Raji (cell line): ENCODE results near the gene SH3GLB1.

Source experiments
- POLR2A ChIP-seq: IDR thresholded peaks from 2 replicates; pipeline ENCODE4 v1.6.1; 2011; ENCODE audit warnings: low read depth, low read length, control low read depth; ENCODE audit not compliant: insufficient read depth

The SH3GLB1 gene

DNA sequence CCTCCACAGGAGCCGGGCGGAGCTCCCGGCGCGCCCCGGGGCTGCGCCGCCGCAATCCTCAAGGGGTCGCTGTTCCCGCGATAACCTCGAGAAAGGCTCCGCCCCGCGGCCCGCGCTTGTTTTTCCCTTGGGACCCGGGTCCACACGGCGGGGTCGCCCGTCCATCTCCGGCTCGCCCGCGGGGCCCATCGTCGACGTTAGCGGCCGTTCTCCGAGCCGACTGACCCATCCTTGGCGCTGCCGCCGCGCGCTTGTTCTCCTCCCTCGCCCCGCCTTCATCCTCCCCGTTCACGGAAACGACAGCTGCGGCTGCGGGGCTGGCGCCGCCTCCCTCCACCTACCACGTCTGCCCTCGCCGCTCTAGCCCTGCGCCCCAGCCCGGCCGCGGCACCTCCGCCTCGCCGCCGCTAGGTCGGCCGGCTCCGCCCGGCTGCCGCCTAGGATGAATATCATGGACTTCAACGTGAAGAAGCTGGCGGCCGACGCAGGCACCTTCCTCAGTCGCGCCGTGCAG is at the start of gene SH3GLB1:
TSS of gene SH3GLB1 (plus strand) at position 119 of the 514 bp plus-strand sequence. CDS start at position 443, 324 bp downstream.
- peak; percentile 58 for TF ChIP-seq POLR2A

DNA sequence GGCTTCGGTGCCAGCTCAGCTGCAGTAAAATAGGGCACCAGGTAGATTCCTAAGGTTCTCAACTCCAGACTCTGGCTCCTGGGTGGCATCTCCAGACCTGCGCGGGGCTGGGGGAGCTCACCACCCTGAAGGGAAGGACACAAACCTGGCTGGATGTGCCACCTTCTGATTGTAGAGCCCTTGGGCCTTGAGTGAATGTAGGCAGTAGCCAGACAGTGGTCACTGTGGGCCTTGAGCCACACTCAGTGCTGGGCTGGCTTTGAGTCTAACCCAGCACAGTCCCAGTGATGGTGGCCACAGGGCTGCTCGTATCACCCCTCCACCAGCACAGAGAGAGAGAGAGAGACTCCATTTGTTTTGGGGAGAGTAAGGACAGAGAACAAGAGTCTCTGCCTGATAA is 38.0 kb upstream of the SH3GLB1 start:
- TF ChIP-seq POLR2A: no peak

DNA sequence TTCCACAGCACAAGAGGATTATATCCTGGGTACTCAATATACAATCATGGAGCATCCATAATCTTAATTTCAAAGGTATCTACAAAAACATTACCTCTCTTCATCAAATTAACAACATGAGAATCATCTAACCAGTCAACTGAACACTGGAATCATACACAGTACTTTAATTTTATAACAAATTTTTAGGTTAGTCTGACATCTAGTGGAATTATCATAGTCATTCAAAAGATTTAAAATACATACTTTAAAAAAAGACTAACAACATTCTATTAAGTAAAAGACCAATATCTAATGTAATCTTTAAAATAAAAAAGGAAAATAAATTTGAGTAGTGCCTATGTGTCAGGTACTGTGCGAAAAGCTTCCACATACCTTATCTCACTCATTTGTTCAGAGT is 16.8 kb upstream of the SH3GLB1 start:
- no peak for TF ChIP-seq POLR2A

DNA sequence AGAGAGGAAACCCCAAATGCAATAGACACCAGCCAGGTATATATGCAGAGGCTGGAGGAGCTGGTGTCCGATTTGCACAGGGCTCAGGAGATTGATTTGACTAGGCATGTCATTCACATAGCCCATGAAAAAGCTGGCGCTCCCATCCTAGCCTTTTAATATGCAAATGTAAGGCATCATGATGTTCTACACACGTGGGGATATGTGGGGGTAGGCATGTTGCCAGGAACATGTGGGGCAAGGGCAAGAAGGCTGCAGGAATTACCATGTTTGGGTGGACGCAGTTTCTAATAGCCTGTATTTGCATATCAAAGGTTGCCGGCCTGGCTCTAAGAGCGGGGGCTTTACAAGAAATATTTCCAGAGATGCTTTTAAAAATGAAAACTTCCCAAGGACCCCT is 11.7 kb upstream of the SH3GLB1 start:
- TF ChIP-seq POLR2A: no peak

DNA sequence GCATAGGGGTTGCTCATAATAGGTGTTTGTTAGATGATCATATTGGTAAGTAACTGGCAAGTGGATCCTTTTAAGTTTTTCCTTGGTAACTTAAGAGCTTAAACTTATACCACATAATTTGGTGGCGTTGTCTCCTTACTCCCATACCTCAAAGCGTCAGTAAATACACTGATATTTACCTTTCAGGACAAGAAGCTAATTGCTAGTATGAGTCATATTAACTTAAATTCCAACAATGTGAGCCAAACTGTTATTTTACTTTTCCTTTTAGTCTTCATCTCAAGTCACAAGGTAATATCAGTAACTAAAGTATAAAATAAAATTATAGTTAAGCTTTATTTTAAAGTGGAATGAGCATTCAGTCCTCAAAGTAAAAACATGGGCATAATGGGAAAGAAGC is 9.0 kb upstream of the SH3GLB1 start:
- TF ChIP-seq POLR2A: no peak

DNA sequence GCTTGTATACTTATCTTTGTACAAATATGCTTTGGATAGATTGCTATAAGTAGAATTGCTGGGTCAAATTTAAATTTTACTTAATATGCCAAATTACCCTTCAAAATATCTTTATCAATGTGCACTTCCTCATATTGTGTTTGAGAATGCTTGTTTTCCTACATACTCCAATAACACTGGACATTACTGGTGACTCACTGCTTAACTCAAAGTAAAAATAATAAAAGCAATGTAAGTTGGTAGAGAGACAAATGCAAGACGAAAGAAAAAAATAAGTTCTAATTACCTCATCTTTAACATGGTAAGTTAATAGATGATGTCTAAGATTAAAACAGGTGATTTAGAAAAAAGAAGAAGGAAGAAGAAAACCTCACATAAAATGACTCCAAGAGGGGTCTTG is 7.9 kb upstream of the SH3GLB1 start:
- TF ChIP-seq POLR2A: no peak

DNA sequence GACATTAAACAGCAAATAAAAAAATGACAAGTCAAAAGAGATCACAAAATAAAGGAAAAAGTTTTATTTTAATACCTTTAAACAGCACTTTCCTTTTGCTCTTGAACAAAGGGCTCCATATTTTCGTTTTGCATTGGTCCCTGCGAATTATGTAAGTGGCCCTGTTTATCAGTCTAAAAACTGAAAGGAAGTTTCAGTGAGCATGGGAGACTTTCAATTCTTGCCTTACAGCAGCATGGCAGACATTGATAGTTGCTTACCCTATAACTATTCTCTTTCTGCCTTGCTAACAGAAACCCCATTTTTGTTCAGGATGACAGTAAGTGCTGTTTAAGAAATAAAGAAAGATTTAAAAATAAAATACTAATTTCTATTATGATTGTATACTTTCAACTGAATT is 5.2 kb upstream of the SH3GLB1 start:
- TF ChIP-seq POLR2A: no peak

DNA sequence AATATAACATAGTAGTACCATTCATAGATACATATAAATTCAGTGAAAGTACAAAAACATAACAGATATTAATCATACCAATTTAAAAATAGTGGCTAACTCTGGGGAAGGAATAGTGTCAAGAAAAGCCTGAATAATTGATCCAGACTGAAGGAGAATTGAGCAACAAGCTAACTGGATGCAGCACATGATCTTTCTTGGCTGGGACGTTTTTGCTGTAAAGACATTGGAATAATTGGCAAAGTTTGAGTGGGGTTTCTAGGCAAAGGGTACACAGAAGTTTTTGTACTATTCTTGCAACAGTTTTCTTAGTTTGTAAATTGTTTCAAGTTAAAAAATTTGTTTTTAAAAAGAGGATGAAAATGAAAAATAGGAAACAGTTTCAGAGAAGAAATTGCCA is 2.6 kb upstream of the SH3GLB1 start:
- TF ChIP-seq POLR2A: no peak

DNA sequence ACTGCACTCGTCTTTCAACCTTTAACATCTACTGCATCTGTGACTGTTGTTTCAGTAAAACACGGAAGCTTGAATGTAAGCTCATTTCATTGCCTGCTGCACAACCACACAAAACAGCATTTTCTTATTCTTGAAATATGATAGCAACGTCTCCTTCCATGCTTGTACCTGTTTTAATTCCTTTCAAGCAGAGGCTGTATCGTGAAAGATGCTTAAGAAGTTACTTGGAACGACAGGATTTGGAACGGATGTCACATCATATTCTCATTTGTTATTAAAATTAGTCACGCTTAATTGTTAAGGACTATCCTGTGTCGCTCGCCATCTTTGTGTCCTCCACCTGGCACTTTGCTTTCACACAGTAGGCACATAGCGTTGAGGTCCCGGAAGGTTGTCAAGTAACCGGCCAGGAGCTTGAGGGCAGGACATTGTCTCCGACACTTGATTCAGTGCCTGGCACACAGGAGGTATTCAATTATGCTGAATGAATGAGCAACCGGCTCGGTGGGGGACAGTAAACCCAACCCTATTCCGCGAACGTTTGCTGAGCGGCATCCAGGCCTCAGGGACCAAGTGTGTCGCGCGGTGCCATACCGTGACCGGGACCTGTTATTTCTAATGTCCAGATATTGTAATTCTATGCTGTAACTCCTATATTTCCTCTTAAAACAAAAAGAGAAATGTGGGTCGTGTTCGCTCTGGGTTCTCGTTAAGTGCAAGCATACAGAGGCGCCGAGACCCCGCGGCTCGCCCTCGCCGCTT is 499 bp upstream of the SH3GLB1 start:
- TF ChIP-seq POLR2A: peak; percentile 83

DNA sequence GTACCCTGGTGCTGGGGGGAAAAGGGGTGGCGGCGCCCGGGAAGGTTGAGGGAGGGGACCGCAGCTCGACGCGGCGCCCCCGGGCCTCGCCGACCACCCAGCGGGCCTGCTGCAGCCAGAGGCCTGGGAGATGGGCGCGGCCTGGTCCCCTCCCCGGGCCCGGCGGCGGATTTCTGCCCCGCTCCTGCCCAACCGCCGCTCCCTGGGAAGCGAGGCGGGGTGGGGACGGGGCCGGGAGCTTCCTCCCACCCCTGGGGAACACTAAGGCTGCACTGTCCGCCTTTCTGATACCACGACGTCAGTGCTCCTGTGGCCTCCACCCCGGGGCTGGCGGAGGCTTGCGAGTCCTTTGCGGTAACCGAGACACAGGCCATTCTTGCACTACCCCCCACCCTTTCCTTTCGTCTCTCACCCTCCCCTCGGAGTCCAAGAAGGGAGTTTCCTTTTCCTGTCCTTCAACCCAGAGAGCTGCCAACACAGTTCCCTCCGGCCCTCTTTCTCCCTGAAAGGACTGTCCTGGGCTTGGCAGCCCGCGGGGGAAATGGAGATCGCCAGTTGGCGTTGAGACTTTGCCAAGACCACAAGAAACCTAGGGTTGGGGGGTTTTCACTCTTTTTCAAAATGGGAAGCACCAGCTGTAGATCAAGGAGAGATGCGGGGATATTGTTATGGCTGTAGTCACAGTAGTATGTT is 742 bp downstream of the SH3GLB1 start:
- no peak for TF ChIP-seq POLR2A

DNA sequence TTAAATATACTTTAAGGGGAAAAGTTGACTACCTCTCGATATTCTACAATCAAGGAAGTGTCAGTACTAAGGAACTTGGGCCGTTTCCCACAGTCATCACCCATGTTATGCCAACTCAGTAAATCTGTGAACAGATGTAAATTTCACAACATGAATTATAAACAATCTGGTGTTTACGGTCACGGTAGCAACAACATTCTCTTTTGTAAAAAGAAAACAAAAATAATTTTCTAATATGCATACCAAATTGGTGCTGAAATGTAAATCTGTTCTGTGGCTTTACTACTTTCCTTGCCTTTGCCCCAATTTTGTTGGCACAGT is 1.2 kb downstream of the SH3GLB1 start:
- TF ChIP-seq POLR2A: no peak

DNA sequence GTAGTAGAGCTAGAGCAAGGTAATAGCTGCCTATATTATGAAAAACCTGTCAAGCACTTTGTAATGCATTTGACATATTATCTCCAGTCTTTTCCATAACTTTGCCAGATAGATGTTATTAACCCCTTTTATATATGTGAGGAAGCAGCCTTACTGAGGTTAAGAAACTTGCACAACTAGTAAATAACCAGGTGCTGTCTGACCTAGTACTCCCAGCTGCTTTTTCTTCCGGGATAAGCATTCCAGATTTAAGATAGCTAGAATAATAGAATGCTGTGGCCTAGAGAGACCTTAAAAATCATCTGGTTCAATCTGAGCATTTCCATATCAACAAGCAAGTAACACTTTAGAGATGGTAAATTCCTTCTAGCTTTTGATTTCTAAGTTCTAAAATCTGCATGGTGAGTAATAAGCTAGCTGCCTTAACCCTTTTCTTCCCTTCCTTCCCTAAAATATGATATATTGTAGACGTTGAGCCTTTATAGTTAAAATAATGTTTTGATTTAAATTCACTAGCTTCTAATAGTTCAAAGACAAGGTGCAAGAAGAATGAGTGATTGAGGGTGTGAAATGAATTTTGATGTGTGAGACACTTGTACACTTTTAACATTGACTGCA is 1.8 kb downstream of the SH3GLB1 start:
- no peak for TF ChIP-seq POLR2A

DNA sequence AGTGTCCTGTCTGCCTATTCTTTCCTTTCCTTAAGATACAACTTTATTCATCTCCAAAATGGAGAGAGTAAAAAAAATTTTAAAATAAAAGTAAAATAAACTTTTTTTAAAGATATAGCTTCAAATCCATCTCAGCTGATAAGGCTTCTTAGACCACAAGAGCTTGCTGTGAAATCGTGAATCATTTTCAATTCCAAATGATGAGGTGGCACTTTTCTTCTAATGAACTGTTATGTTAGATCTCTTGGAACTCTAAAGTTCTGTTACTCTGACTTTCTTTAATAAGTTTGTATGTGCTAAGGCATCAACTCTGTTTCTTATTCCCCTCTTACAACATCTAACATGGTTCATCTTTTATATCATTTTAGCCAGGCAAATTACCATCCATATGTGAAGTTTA is 4.5 kb downstream of the SH3GLB1 start:
- no peak for TF ChIP-seq POLR2A

DNA sequence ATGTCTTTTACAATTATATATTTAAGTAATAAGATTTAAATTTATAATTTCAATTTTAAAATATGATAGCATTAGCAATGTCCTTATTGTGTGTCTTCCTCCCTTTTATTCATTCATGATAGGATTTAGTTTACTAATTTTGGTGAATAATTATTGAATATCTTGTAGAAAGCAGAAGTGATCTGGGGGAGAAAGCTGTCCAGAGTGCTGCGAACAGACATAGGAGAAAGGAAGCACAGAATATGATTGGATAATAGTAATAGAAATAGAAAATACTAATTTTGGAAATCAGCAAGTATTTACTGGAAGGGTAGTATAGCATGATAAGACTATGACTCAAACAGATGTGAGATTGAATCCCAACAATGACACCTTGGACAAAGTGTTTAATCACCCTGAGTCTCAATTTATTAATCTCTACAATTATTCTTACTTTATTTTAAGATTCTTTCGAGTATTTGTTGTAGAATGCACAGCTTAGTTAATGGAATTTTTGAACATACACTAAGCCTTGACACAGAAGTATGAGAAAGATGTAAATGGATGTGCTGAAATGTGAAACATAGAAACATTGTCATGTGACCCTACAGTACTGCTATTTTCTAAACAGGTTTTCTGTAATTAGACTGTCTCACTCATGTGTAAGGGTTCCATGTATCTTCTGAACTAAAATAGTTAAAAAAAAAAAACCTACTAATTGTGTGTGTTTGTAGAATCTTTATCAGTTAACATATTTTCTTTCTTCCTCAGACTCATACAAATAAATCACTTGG is 7.9 kb downstream of the SH3GLB1 start:
- TF ChIP-seq POLR2A: no peak

DNA sequence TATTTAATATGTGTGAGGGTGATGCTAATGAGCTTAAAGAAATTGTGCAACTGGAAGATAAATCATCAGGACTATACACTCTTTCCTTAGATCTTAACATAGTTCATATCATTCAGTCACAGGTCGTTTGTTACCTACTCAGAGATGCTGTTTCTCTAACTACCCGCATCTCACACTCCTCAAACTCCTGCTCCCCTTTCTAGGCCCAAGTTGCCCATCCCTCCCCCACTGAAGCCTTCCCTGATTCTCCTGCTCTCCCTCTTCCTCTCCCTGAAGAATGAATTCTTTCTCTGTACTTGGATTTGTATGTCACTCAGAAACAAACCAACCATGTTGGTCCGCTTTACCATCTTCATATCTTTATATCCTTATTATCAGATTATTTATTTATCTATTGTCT is 9.1 kb downstream of the SH3GLB1 start:
- no peak for TF ChIP-seq POLR2A
